DOHH2 (cell line): ENCODE measurements around the gene HDAC4.

Experiments
- H3F3A ChIP-seq: fragments of 200-600 bp; sonication (generic), shearing (Covaris generic); 2 replicates; pipeline ENCODE4 v1.6.0; 2016; ENCODE audit warnings: antibody characterized with exemption, mild to moderate bottlenecking; ENCODE audit not compliant: control insufficient read depth, insufficient read depth
- H3K27ac ChIP-seq: fragments of 200-600 bp; sonication (generic); 2 replicates; pipeline ENCODE4 v1.5.1; 2014; ENCODE audit warnings: low read depth, mild to moderate bottlenecking, low read length, moderate library complexity
- H3K27me3 ChIP-seq: fragments of 200-600 bp; sonication (generic); 2 replicates; pipeline ENCODE4 v1.6.1; 2014; ENCODE audit warnings: mild to moderate bottlenecking, low read length, mixed read lengths; ENCODE audit not compliant: control insufficient read depth
- H3K36me3 ChIP-seq: fragments of 200-600 bp; sonication (generic); 2 replicates; pipeline ENCODE4 v1.6.1; 2014; ENCODE audit warnings: mild to moderate bottlenecking, low read length, moderate library complexity, mixed read lengths; ENCODE audit not compliant: control insufficient read depth
- H3K4me1 ChIP-seq: fragments of 200-600 bp; sonication (generic); 2 replicates; pipeline ENCODE4 v1.6.1; 2014; ENCODE audit warnings: mild to moderate bottlenecking, low read length, mixed read lengths; ENCODE audit not compliant: control insufficient read depth
- H3K4me2 ChIP-seq: fragments of 200-600 bp; sonication (generic); 2 replicates; pipeline ENCODE4 v1.6.0; 2014; ENCODE audit warnings: mild to moderate bottlenecking, low read length, moderate library complexity
- H3K4me3 ChIP-seq: fragments of 200-600 bp; sonication (generic); 2 replicates; pipeline ENCODE4 v1.5.1; 2014; ENCODE audit warnings: mild to moderate bottlenecking, low read length, mixed read lengths
- H3K79me2 ChIP-seq: fragments of 200-600 bp; sonication (generic); 2 replicates; pipeline ENCODE4 v1.6.1; 2014; ENCODE audit warnings: mild to moderate bottlenecking, low read length, mixed read lengths; ENCODE audit not compliant: control insufficient read depth
- H3K9me2 ChIP-seq: fragments of 200-600 bp; sonication (generic); replicated peaks from 2 replicates; pipeline ENCODE4 v1.6.1; 2014; ENCODE audit warnings: mild to moderate bottlenecking, low read length, mixed read lengths; ENCODE audit not compliant: control insufficient read depth
- H3K9me3 ChIP-seq: fragments of 200-600 bp; sonication (generic); 2 replicates; pipeline ENCODE4 v1.6.1; 2014; ENCODE audit warnings: antibody characterized with exemption, low read length, mixed read lengths; ENCODE audit not compliant: control insufficient read depth, insufficient read depth
- H4K20me1 ChIP-seq: fragments of 200-600 bp; sonication (generic); 2 replicates; pipeline ENCODE4 v1.6.0; 2014; ENCODE audit warnings: low read depth, mild to moderate bottlenecking, antibody characterized with exemption, low read length, moderate library complexity; ENCODE audit not compliant: control insufficient read depth, insufficient read depth
- CTCF ChIP-seq: fragments of 200-600 bp; sonication (generic); IDR thresholded peaks from one replicate; pipeline ENCODE4 v1.5.1; 2014; ENCODE audit warnings: antibody characterized with exemption, mild to moderate bottlenecking, low read depth, low read length; ENCODE audit not compliant: poor library complexity, severe bottlenecking
- EZH2phosphoT487 ChIP-seq: fragments of 200-600 bp; sonication (generic); IDR thresholded peaks from 2 replicates; pipeline ENCODE4 v1.6.1; 2017; ENCODE audit warnings: borderline replicate concordance, mild to moderate bottlenecking, antibody characterized with exemption, low read length, moderate library complexity, mixed read lengths

HDAC4 gene

GRCh38 chr2:239117831-239118230 lies 283.0 kb downstream of the HDAC4 start:
- no peaks in the 10 kb centered on the region for H3K79me2 ChIP-seq
- H3K9me3 ChIP-seq, result no peaks in the 10 kb centered on the region
- H3K4me2 ChIP-seq, result no peak overlapping the region
- H3F3A ChIP-seq, result no peaks in the 10 kb centered on the region
- no peaks in the 10 kb centered on the region for H3K9me2 ChIP-seq
- no peaks in the 10 kb centered on the region for H3K27me3 ChIP-seq
- no peaks in the 10 kb centered on the region for H3K36me3 ChIP-seq
- no peak overlapping the region for H3K27ac ChIP-seq
- H3K4me1 ChIP-seq, result no peaks in the 10 kb centered on the region
- no peak for TF ChIP-seq CTCF
- TF ChIP-seq EZH2phosphoT487, result no peak
- no peaks in the 10 kb centered on the region for H4K20me1 ChIP-seq
- no peak overlapping the region for H3K4me3 ChIP-seq

GRCh38 chr2:239116456-239117246 lies 284.2 kb downstream of the HDAC4 start:
- Histone ChIP-seq H3F3A (no peaks in the 10 kb centered on the region), H3K4me1 (no peaks in the 10 kb centered on the region), H3K36me3 (no peaks in the 10 kb centered on the region), H3K9me3 (no peaks in the 10 kb centered on the region), H4K20me1 (no peaks in the 10 kb centered on the region), H3K79me2 (no peaks in the 10 kb centered on the region), H3K27ac (no peak overlapping the region), H3K9me2 (no peaks in the 10 kb centered on the region), H3K4me2 (no peak overlapping the region), H3K4me3 (no peak overlapping the region), H3K27me3 (no peaks in the 10 kb centered on the region)
- TF ChIP-seq CTCF, result no peak
- no peak for TF ChIP-seq EZH2phosphoT487

GRCh38 chr2:239115616-239116015 lies 285.2 kb downstream of the HDAC4 start:
- TF ChIP-seq EZH2phosphoT487, result no peak
- no peak for TF ChIP-seq CTCF
- no peaks in the 10 kb centered on the region for H4K20me1 ChIP-seq

More at GRCh38 chr2:239115616-239116015, 285.2 kb downstream of the HDAC4 start:
- Histone ChIP-seq H3K4me2 (no peak overlapping the region), H3K27ac (no peak overlapping the region), H3K9me2 (no peaks in the 10 kb centered on the region), H3F3A (no peaks in the 10 kb centered on the region), H3K27me3 (no peaks in the 10 kb centered on the region), H3K9me3 (no peaks in the 10 kb centered on the region), H3K4me3 (no peak overlapping the region), H3K79me2 (no peaks in the 10 kb centered on the region), H3K4me1 (no peaks in the 10 kb centered on the region), H3K36me3 (no peaks in the 10 kb centered on the region)
